Skeletal muscle satellite cell (primary cell): ENCODE data around the gene HTT.

ENCODE experiments used
- H3K27me3 ChIP-seq: 2 replicates; pipeline ENCODE4 v1.7.0; 2013; ENCODE audit warnings: low read length; ENCODE audit not compliant: control insufficient read depth, insufficient read depth
- H3K36me3 ChIP-seq: 2 replicates; pipeline ENCODE4 v1.7.0; 2013; ENCODE audit warnings: mild to moderate bottlenecking, control low read depth, low read length; ENCODE audit not compliant: insufficient read depth
- H3K4me1 ChIP-seq: 2 replicates; pipeline ENCODE4 v1.7.0; 2013; ENCODE audit warnings: low read length; ENCODE audit not compliant: control insufficient read depth, insufficient read depth
- H3K4me2 ChIP-seq: 2 replicates; pipeline ENCODE4 v1.7.0; 2013; ENCODE audit warnings: mild to moderate bottlenecking, low read length
- H3K4me3 ChIP-seq: 2 replicates; pipeline ENCODE4 v1.7.0; 2013; ENCODE audit warnings: low read length
- H3K9ac ChIP-seq: 2 replicates; pipeline ENCODE4 v1.7.0; 2013; ENCODE audit warnings: mild to moderate bottlenecking, low read depth, low read length, moderate library complexity
- H3K9me3 ChIP-seq: replicated peaks from 2 replicates; pipeline ENCODE4 v1.7.0; 2013; ENCODE audit warnings: mild to moderate bottlenecking, control low read depth, low read length

Gene HTT

DNA sequence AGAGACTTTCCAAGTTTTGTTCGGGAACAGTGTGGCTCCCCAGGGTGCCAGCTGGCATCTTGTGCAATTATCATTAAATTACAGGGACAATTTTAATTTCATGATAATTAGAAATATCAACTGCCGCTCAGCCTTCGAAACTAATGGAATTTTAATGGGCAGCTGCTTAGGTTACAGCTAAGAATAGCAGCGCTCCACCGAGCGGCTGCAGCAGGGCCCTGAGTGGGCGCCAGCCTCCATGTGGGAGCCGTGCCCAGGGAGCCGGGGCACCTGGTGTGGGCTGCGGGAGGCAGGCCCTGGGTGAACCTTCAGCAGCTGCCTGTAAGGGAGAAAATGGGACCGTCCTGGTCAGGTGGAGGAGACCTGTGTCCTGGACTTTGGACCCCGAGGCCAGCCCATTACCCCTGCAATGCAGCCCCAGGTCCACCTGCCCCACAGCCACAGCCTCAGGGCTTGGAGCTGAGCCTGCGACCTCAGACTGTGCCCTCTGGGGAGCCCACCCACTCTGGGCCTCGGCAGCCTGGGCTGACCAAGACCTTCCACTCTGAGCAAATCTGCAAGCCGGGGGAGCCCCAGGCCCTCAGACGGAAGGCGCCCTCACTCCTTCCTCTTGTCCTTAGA, 195.6 kb downstream of the HTT start:
- H3K9me3 ChIP-seq = no peaks in the 10 kb centered on the region
- H3K27me3 ChIP-seq = peaks cover 32% of the 10 kb centered on the region
- no peaks in the 10 kb centered on the region for H3K4me1 ChIP-seq
- H3K36me3 ChIP-seq = no peaks in the 10 kb centered on the region
- H3K4me3 ChIP-seq = no peak overlapping the region
- no peak overlapping the region for H3K4me2 ChIP-seq
- H3K9ac ChIP-seq = no peak overlapping the region

DNA sequence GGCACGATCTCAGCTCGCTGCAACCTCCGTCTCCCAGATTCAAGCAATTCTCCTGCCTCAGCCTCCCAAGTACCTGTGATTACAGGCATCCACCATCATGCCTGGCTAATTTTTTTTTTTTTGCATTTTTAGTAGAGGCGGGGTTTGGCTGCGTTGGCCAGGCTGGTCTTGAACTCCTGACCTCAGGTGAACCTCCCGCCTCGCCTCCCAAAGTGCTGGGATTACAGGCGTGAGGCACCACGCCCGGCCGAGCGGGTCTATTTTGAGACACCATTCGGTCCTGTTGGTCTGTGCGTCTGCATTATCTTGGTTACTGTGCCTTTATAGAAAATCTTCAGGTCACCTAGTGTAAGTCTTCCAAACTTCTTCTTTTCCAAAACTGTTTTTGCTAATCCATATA, 196.7 kb downstream of the HTT start:
- H3K36me3 ChIP-seq = no peaks in the 10 kb centered on the region
- no peaks in the 10 kb centered on the region for H3K9me3 ChIP-seq
- no peak overlapping the region for H3K9ac ChIP-seq
- H3K4me3 ChIP-seq = no peak overlapping the region
- peaks cover 29% of the 10 kb centered on the region for H3K27me3 ChIP-seq
- no peak overlapping the region for H3K4me2 ChIP-seq
- H3K4me1 ChIP-seq = no peaks in the 10 kb centered on the region

DNA sequence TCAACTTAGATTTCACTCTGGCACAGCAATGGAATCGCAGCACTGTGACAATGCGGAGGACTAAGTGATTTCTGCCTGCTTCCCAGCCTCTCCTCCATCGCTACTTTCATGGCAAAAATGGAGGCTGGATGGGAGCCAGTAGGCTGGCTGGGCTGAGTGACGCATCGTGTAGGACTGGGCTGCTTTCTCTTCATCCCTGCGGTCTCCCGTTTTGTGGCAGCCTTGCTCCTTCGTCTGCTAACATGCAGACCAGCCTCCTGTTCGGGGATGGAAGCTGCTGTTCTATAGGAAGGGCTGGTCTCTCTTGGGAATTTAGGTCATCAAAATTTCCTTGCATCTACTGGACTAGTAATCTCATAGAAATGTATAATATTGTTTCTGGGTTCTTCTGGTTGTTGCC, 202.5 kb downstream of the HTT start:
- Histone ChIP-seq H3K36me3 (no peaks in the 10 kb centered on the region), H3K4me3 (peak overlapping the region; percentile 38), H3K27me3 (peaks cover 6% of the 10 kb centered on the region), H3K4me1 (peaks cover 8% of the 10 kb centered on the region), H3K9ac (no peak overlapping the region), H3K9me3 (no peaks in the 10 kb centered on the region), H3K4me2 (peak overlapping the region; percentile 52)

DNA sequence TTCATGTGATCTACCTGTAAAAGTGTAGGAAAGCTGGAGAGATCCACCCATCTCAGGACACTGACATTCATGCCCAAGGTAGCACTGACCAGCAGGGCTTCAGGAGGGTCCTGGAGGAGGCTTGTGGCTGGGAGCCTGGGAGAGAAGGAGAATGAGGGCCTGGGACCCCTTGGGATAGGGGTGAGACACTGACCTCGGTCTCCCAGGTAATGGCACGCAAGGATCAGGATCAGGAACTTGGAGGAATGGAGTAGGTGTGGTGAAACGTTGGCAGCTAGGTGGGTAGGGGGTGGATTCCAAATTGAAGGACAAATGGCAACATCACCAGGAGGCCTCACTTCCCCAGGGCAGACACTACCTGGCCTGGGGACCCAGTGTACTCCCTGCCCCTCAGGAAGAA, 206.0 kb downstream of the HTT start:
- peaks cover 8% of the 10 kb centered on the region for H3K4me1 ChIP-seq
- H3K4me3 ChIP-seq = no peak overlapping the region
- no peaks in the 10 kb centered on the region for H3K36me3 ChIP-seq
- H3K27me3 ChIP-seq = peaks cover 15% of the 10 kb centered on the region
- no peak overlapping the region for H3K4me2 ChIP-seq
- no peaks in the 10 kb centered on the region for H3K9me3 ChIP-seq
- H3K9ac ChIP-seq = no peak overlapping the region

DNA sequence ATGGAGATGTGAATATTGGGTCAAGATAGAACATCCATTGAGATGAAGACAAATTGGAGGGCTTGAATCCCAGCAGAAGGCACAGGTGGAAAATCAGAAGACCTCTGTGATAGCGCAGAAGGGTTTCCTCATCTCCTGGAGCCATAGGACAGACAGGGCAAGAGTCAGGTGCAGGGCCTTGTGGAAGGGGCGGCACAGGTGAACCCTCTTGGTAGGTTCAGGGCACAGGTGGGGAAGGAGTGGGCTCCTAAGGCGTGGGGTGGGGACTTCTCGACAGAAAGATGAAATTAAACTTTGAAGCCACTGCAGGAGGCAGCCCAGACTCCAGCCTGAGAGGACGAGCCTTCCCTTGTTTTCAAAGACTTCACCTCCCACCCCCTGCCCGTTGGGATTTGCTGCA, 209.0 kb downstream of the HTT start:
- no peaks in the 10 kb centered on the region for H3K36me3 ChIP-seq
- no peak overlapping the region for H3K4me3 ChIP-seq
- no peak overlapping the region for H3K4me2 ChIP-seq
- no peak overlapping the region for H3K9ac ChIP-seq
- no peaks in the 10 kb centered on the region for H3K4me1 ChIP-seq
- H3K27me3 ChIP-seq = peaks cover 33% of the 10 kb centered on the region
- H3K9me3 ChIP-seq = no peaks in the 10 kb centered on the region

DNA sequence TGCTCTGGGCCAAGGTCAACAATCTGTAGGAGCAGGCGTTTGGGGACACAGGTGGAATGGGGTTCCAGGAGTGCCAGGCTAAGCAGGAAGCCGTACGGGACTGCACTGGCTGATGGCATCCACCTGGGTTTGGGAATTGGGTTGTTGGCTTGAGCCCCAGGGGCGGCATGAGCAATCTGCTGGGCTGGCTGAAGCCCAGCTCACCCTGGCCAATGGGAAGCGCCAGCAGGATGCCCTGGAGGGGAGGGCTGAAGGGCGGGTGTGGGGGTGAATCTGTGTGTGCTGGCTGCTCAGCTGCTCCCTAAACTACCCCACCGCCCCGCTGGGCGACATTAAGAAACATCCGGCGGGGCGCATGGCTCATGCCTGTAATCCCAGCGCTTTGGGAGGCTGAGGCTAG, 209.4 kb downstream of the HTT start:
- H3K27me3 ChIP-seq = peaks cover 33% of the 10 kb centered on the region

DNA sequence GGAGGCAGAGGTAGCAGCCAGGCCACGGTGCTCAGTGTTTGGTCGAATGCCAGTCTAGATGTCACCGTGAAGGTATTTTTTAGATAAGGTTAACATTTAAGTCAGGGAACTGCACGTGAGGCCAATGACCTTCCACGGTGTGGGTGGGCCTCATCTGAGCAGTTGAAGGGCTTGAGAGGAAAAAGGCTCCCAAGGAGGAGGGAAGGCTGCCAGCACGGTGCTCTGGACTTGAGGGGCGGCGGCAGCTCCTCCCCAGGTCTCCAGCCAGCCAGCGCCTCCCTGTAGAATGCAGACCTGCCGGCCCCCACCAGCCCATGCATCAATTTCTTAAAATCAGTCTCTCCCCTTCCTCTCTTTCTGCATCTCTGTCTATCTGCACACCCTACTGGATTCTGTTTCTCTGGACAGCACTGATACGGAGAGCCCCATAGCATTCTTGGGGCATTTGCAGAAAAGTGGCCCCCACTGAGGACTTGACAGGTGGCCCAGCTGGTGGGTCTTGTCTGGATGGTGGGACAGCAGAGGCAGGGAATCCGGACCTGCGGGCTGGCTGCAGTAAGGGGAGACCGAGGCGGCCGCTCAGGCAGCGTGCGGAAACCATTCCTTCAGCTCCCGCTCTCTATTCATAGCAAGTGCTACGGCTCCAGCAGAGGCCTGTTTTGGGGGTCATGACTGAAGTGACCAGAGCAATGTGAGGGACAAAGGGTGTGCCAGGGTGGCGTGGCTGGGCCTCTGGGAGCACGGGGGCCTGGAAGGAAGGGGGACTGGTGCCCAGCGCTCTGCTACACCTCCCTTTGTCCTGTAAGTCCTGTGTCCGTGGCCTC, 210.5 kb downstream of the HTT start:
- peaks cover 33% of the 10 kb centered on the region for H3K27me3 ChIP-seq
- no peak overlapping the region for H3K4me2 ChIP-seq
- no peaks in the 10 kb centered on the region for H3K4me1 ChIP-seq
- no peaks in the 10 kb centered on the region for H3K9me3 ChIP-seq
- H3K4me3 ChIP-seq = no peak overlapping the region
- no peak overlapping the region for H3K9ac ChIP-seq
- no peaks in the 10 kb centered on the region for H3K36me3 ChIP-seq

More for the DNA sequence above, 209.4 kb downstream of the HTT start:
- Histone ChIP-seq H3K36me3 (no peaks in the 10 kb centered on the region), H3K9ac (no peak overlapping the region), H3K4me1 (no peaks in the 10 kb centered on the region), H3K4me3 (no peak overlapping the region), H3K4me2 (no peak overlapping the region), H3K9me3 (no peaks in the 10 kb centered on the region)

DNA sequence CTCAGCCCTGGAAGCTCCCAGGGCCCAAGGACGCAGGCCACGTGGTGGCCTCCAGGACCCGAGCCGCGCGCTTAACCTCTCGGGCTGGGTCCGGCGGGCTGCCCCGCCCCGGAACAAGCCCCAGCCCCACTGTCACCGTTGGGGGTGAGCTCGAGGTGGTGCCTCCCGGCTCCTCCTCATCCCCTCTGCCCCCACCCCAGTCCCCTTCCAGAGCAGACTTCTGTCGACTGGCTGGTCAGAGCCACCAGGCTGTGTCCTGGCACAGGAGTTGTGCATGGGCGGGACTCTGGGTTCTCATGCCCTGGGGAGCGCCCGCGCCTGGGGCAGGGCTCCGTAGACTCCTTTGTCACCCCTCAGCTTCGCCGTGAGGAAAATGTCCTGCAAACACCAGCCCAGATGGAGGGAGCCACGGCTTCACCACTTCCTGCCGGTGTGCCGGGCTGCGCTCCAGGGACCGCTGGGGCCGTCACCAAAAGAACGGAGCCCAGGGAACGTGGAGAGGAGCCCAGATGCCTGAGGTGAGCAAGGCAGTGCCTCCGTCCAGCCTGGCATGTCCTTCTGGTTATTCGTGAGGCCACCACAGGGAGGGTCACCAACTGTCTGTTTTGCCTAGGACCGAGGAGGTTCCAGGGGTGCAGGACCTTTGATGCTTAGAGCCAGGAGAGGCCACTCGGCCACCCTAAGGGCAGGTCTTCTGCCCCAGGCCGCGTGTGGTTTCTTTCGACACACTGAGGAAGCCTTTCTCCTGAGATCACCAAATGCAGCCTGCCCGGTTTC, 211.3 kb downstream of the HTT start:
- no peak overlapping the region for H3K4me3 ChIP-seq
- no peaks in the 10 kb centered on the region for H3K9me3 ChIP-seq
- no peak overlapping the region for H3K4me2 ChIP-seq
- no peaks in the 10 kb centered on the region for H3K36me3 ChIP-seq
- H3K27me3 ChIP-seq = peaks cover 33% of the 10 kb centered on the region
- no peak overlapping the region for H3K9ac ChIP-seq
- H3K4me1 ChIP-seq = no peaks in the 10 kb centered on the region

DNA sequence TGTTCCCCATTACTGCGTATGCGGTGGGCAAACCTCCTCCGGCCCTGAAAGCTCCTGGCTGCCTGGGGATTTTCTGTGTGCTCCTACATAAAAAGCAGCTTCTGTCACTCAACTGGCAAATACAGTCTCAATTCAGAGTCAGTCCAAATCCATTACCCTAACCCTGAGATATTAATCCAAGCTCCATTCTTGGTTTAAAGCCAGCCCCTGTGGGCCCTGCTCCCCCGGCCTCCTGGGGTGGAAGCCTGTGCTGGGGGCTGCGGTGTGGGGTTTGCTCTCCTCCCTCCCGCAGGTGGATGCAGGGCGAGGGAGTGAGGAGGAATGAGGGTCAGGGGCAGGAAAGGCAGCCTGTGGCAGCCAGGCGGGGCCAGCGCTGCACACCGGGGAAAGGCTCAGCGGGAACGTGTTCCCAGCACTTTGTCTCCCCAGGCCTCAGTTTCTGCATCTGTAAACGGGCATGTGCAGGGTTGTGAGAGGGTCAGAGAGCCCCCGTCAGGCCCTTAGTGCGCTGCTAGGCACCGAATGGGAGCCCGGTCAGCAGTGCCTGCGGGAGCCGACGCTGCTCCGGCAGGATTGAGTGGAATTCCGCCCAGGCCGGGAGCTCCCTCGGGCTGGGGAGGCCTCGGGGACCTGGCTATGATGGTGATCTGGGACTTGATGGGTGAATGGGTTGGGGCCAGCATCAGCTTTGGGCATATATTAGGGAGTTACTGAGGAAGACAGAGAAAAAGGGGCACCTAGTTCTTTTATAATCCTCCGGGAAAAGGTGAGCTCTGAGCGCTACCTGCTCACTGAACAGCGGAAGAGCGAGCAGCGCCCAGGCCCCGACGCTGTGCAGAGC, 212.1 kb downstream of the HTT start:
- Histone ChIP-seq H3K27me3 (peaks cover 33% of the 10 kb centered on the region), H3K4me3 (no peak overlapping the region)

DNA sequence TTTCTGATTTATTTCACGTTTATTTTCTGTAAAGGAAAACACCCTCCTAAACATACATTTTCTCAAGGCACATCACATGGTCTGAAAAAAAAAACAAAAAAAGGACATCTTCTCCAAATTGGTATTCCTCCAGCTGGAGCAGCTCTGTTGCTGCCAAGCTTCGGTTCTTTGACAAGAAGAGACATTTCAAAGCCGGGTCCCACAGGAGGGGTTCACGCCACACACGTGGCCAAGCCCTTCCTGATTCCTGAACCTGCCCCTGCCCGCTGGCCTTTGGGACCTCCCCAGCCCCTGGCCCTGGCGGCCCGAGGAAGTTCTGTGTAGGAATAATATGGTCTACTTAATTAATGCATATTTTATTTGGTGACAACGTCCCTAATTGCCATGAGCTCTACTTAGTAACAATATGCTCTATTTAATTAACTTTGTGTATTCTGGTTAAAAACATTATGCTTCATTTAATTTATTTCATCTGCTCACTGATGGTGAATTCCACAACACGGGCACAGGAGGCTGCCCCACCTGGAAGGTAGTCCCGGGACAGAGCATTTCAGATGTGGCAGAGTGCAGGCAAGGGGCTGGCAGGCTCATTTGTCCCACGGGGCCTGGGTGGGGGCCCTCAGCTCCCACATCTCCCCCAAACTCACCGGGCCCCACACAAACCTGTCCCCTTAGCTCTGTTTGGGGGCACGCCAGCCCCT, 212.9 kb downstream of the HTT start:
- H3K27me3 ChIP-seq = peaks cover 33% of the 10 kb centered on the region
- H3K9me3 ChIP-seq = no peaks in the 10 kb centered on the region
- no peak overlapping the region for H3K4me3 ChIP-seq
- no peaks in the 10 kb centered on the region for H3K36me3 ChIP-seq
- peaks cover 7% of the 10 kb centered on the region for H3K4me1 ChIP-seq
- no peak overlapping the region for H3K4me2 ChIP-seq
- H3K9ac ChIP-seq = no peak overlapping the region

More for the DNA sequence above, 212.1 kb downstream of the HTT start:
- Histone ChIP-seq H3K36me3 (no peaks in the 10 kb centered on the region), H3K4me2 (no peak overlapping the region), H3K4me1 (peaks cover 3% of the 10 kb centered on the region), H3K9me3 (no peaks in the 10 kb centered on the region), H3K9ac (no peak overlapping the region)
